ENCODE data around the gene RBM39.
"Not testable (repeated sequence)": the region's sequence is repeated elsewhere in the genome, so short reads cannot be mapped to it uniquely, and the experiment has no call there.

Gene RBM39

DNA sequence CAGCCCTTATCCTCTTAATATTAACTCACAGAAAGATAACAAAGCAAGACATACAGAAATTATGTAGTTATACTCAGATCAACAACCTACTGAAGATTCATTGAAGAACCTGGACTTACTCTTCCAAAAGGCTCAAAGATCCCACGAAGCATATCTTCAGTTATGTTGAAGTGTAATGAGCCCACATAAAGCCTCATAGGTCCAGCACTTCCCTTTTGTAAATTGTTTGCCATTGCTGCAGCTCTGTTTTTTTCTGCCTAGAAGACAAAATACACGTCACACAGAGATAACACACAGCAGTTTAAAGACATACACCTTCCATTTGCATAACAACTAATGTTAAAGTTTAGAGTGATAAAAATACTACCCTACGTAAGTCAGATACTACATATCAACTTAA lies 20.4 kb downstream of the RBM39 start:
- CTCF ChIA-PET = no interaction called here

DNA sequence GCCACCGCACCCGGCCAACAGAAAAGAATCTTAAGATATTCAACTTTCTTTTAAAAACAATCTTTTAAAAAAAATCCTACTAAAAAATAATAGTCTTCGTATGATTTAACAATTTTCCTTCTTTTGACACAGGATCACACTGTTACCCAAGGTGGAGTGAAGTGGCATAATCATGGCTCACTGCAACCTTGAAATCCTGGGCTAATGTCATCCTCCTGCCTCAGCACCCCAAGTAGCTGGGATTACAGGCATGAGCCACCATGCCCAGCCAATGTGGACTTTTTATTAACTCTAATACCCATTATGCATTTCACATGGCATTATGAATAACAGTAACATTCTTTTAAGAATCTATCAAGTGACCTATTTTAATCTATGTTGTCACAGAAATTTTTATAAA lies 20.8 kb downstream of the RBM39 start:
- ChIA-PET CTCF (no interaction called here), POLR2A (interaction anchor here (1.2 kb wide), 1 partner anchor 21 kb away, joined by 3 read pairs; the partner anchor contains the start of gene RBM39)
- DNase-seq (ENCODE audit: extremely low spot score) = no peak
- TF ChIP-seq SUZ12 (IDR thresholded peaks at IDR 0.05) = no peak
- TF ChIP-seq TARDBP (IDR thresholded peaks at IDR 0.05) = no peak
- no peak for TF ChIP-seq NFRKB (IDR thresholded peaks at IDR 0.05)
- no peak for TF ChIP-seq FOXA1 (IDR thresholded peaks at IDR 0.05)
- no peak for TF ChIP-seq LEF1 (IDR thresholded peaks at IDR 0.05; ENCODE audit: borderline replicate concordance)
- TF ChIP-seq BHLHE40 (IDR thresholded peaks at IDR 0.05; ENCODE audit: borderline replicate concordance) = no peak
- TF ChIP-seq CTBP1 (IDR thresholded peaks at IDR 0.05; ENCODE audit: borderline replicate concordance) = no peak
- no peak for TF ChIP-seq ELF4 (IDR thresholded peaks at IDR 0.05)

More for the DNA sequence above, 20.4 kb downstream of the RBM39 start:
- POLR2A ChIA-PET = interaction anchor here (1.2 kb wide), 1 partner anchor 21 kb away, joined by 3 read pairs; the partner anchor contains the start of gene RBM39
- no peak for DNase-seq (ENCODE audit: extremely low spot score)
- TF ChIP-seq TARDBP (IDR thresholded peaks at IDR 0.05) (no peak), LEF1 (IDR thresholded peaks at IDR 0.05; ENCODE audit: borderline replicate concordance) (no peak), NFRKB (IDR thresholded peaks at IDR 0.05) (no peak), ZNF384 (IDR thresholded peaks at IDR 0.05) (no peak)
- TF ChIP-seq, protein P1, sequence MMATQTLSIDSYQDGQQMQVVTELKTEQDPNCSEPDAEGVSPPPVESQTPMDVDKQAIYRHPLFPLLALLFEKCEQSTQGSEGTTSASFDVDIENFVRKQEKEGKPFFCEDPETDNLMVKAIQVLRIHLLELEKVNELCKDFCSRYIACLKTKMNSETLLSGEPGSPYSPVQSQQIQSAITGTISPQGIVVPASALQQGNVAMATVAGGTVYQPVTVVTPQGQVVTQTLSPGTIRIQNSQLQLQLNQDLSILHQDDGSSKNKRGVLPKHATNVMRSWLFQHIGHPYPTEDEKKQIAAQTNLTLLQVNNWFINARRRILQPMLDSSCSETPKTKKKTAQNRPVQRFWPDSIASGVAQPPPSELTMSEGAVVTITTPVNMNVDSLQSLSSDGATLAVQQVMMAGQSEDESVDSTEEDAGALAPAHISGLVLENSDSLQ (IDR thresholded peaks at IDR 0.05) = no peak

DNA sequence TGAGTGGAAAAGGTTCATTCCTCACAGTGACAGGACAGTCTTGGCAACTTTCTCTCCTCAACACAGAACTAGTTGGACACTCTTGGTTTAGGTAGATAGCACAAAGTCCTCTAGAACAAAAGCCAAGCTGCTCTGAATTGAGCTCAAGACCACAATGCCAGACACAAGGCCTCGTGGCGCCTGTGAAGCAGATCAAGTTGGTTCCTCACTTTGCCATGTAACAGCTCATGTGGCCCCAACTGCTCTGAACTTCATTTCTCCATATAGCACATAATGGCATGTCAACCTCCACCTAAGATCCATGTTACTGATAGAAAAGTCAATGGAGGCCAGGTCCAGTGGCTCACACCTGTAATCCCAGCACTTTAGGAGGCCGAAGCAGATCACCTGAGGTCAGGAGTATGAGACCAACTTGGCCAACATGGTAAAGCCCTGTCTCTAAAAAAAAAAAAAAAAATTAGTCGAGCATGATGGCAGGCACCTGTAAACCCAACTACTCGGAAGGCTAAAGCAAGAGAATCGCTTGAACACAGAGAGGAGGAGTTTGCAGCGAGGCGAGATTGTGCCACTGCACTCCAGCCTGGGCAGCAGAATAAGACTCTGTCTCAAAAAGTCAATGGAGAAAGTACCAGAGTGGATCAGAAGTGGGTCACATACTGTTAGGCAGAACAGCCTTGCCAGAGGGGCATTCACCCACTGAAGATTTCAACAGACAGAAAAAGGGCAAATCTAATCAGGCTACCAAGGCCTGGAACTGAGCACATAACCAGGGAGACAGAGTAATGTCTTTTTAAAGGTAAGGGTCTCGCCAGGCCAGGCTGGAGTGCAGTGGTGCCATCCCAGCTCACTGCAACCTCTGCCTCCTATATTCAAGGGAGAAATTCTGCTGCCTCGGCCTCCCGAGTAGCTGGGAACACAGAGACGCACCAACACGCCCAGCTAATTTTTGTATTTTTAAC lies 21.6 kb downstream of the RBM39 start:
- CTCF ChIA-PET = no interaction called here
- POLR2A ChIA-PET = interaction anchor here (1.0 to 1.9 kb wide), 2 partner anchors 13 to 22 kb away, joined by 3 to 8 read pairs; partner anchors contain the start of gene RBM39
- no peak for TF ChIP-seq ARNT (IDR thresholded peaks at IDR 0.05)
- TF ChIP-seq LEF1 (IDR thresholded peaks at IDR 0.05; ENCODE audit: borderline replicate concordance) = no peak
- TF ChIP-seq CTBP1 (IDR thresholded peaks at IDR 0.05; ENCODE audit: borderline replicate concordance) = no peak
- TF ChIP-seq SUZ12 (IDR thresholded peaks at IDR 0.05) = no peak
- TF ChIP-seq ZNF384 (IDR thresholded peaks at IDR 0.05) = no peak
- TF ChIP-seq, protein P1 (IDR thresholded peaks at IDR 0.05) = no peak
- no peak for TF ChIP-seq FOXM1 (IDR thresholded peaks at IDR 0.05; ENCODE audit: borderline replicate concordance)
- no peak for TF ChIP-seq ELF4 (IDR thresholded peaks at IDR 0.05)
- TF ChIP-seq NFRKB (IDR thresholded peaks at IDR 0.05) = no peak
- DNase-seq (ENCODE audit: extremely low spot score) = no peak

DNA sequence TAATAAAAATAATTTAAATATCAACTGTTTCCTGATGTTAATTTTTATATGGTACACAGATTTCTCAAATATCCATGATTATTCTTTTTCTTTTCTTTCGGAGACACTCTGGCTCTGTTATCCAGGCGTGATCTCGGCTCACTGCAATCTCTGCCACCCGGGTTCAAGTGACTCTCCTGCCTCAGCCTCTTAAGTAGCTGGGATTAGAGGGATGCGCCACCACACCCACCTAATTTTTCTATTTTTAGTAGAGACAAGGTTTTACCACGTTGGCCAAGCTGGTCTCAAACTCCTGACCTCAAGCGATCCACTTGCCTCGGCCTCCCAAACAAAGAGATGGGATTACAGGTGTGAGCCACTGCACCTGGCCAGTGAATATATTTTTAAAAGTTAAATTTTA lies 22.3 kb downstream of the RBM39 start:
- ChIA-PET POLR2A (interaction anchor here (1.0 to 1.9 kb wide), 3 partner anchors 13 to 22 kb away, joined by 3 to 8 read pairs (median 5); partner anchors contain the start of genes NFS1, RBM39 and ROMO1), CTCF (no interaction called here)
- no peak for TF ChIP-seq SP1 (IDR thresholded peaks at IDR 0.05)
- TF ChIP-seq, protein P1 (IDR thresholded peaks at IDR 0.05) = no peak
- TF ChIP-seq NFRKB (IDR thresholded peaks at IDR 0.05) = no peak
- no peak for TF ChIP-seq L3MBTL2 (conservative IDR thresholded peaks at IDR 0.05)
- TF ChIP-seq FOXM1 (IDR thresholded peaks at IDR 0.05; ENCODE audit: borderline replicate concordance) = no peak
- no peak for TF ChIP-seq FOXA1 (IDR thresholded peaks at IDR 0.05)
- TF ChIP-seq ARNT (IDR thresholded peaks at IDR 0.05) = no peak
- no peak for DNase-seq (ENCODE audit: extremely low spot score)

DNA sequence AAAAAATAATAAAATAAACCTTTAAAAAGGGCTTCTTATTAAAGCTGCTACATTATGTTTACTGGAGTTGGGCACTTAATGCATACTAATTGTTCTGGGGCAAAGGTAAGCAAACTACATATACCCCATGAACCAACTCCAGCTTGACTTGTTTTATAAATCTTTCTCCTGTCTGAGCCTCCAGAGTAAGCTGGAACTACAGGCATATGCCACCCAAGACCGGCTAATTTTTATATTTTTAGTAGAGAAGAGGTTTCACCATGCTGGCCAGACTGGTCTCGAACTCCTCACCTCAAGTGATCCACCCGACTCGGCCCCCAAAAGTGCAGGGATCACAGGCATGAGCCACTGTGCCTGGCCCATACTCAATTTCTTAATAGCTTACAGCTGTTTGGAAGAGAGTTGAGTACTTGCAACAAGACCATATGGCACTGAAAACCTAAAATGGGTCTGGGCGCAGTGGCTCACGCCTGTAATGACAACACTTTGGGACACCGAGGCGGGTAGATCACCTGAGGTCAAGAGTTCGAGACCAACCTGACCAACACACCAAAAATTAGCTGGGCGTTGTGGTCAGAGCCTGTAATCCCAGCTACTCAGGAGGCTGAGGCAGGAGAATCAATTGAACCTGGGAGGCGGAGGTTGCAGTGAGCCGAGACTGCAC lies 23.0 kb downstream of the RBM39 start:
- CTCF ChIA-PET = no interaction called here
- no peak for DNase-seq (ENCODE audit: extremely low spot score)
- POLR2A ChIA-PET = interaction anchor here (1.0 to 1.9 kb wide), 2 partner anchors 20 to 23 kb away, joined by 5 to 8 read pairs; partner anchors contain the start of genes NFS1, RBM39 and ROMO1
- TF ChIP-seq TARDBP (IDR thresholded peaks at IDR 0.05) (no peak), CTBP1 (IDR thresholded peaks at IDR 0.05; ENCODE audit: borderline replicate concordance) (no peak), ZNF384 (IDR thresholded peaks at IDR 0.05) (no peak), HDGF (IDR thresholded peaks at IDR 0.05; ENCODE audit: borderline replicate concordance) (no peak), L3MBTL2 (conservative IDR thresholded peaks at IDR 0.05) (no peak), BHLHE40 (IDR thresholded peaks at IDR 0.05; ENCODE audit: borderline replicate concordance) (no peak), ARNT (IDR thresholded peaks at IDR 0.05) (no peak), FOXM1 (IDR thresholded peaks at IDR 0.05; ENCODE audit: borderline replicate concordance) (no peak), SP1 (IDR thresholded peaks at IDR 0.05) (no peak), FOXA1 (IDR thresholded peaks at IDR 0.05) (no peak), ELF4 (IDR thresholded peaks at IDR 0.05) (no peak), LEF1 (IDR thresholded peaks at IDR 0.05; ENCODE audit: borderline replicate concordance) (no peak), SUZ12 (IDR thresholded peaks at IDR 0.05) (no peak), FOXK2 (IDR thresholded peaks at IDR 0.05) (no peak)
- TF ChIP-seq, protein P1 (IDR thresholded peaks at IDR 0.05) = no peak

DNA sequence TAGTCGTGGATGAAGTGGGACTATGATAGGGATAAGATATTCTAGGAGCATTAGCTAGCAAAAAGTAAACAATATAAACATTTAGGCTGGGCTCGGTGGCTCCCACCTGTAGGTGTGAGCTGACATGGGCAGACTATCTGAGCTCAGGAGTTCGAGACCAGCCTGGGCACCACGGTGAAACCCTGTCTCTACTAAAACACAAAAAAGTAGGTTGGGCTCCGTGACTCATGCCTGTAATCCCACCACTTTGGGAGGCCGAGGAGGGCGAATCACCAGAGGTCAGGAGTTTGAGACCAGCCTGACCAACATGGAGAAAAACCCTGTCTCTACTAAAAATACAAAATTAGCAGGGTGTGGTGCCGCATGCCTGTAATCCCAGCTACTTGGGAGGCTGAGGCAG lies 23.7 kb downstream of the RBM39 start:
- DNase-seq (ENCODE audit: extremely low spot score); CTCF ChIA-PET: not testable (repeated sequence)
- POLR2A ChIA-PET = interaction anchor here (1.9 kb wide), 1 partner anchor 24 kb away, joined by 8 read pairs; the partner anchor contains the start of gene RBM39
